ENCODE data around the gene MCHR2.
A peak's percentile ranks its signal among the peaks of the same experiment; 100 is the strongest.
"Not testable (repeated sequence)": the region's sequence is repeated elsewhere in the genome, so short reads cannot be mapped to it uniquely, and the experiment has no call there.

The MCHR2 gene

DNA sequence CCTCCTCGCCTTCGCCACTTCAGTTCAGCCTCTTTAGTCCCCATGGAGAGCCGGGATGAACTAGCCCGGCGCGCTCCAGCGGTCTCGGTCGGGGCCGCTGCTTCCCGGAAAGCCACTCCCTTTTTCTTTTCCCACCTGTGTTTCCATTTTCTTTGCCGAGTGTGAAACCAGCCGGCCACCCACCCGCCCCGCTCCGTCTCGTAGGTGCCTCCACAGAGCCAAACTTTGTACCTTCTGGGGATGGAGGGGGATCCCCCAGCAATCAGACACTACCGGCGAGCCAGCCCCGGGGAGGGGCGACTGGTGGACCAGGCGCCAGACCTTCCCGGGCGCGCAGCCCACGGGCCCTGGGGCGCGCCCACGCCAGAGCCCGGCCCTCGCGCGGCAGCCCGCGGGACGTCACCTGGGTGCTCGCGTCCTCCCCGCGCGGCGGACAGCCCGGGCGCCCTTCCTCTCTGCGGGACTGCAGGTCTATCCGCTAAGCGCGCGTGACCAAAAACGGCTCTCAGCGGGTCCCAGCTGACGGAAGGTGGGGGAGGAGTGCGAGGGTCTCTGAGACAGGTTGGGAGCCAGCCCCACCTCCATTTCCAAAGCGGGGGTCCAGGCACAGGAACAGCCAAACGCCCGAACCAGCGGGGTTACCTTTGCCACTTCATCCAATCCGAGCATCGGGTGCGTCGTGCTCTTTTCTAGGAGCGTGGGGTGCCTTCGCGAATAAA lies at the start of gene MCHR2:
TSS of gene MCHR2 (minus strand) at position 691 of the 719 bp plus-strand sequence. CDS start 38,076 bp downstream, outside the sequence.
- DNase-seq, result no peak

DNA sequence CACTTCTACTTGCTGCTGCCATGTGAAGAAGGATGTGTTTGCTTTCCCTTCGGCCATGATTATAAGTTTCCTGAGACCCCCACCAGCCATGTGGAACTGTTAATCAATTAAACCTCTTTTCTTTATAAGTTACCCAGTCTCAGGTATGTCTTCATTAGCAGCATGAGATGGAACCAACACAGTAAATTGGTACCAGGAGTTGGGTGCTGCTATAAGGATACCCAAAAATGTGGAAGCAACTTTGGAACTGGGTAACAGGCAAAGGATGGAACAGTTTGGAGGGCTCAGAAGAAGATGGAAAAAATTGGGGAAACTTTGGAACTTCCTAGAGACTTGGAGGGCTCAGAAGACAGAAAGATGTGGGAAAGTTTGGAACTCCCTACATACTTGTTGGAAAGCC lies 44.5 kb upstream of the MCHR2 start:
- not testable (repeated sequence) for DNase-seq

DNA sequence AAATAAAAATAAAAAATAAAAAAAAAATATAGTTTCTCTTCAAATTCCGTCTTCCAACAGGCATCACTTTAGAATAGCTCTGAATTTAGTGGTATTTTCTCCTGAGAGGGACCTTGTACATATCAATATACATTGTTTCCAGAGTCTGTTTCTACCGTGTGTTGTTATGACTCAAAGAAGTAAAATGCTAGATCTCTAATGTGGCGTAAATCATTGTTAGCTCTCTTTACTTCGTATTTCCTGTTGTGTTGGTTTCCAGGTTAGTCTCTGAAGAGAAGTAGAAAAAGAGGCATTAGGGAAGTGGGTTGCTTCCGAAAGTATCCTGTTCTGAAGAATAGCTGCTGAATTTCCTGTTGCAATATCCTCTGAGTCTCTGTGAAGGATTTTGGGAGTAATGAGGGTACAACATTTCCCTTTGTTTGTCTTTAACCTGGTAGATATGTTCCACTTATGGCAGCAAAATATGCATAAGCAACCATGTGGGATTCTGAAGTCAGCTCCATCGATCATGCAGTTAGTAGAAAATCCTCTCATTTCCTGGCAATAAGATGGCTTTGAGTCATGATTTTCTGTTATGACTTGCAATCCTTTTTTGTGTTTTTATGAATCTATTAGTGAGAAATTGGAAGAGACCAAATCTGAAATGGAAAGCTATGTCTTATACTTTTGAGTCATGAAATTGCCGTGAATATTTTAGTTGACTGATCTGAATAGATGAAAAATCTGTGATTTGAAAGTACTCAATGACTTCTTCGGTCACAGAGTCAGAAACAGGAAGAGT lies 42.0 kb upstream of the MCHR2 start:
- DNase-seq, result no peak

DNA sequence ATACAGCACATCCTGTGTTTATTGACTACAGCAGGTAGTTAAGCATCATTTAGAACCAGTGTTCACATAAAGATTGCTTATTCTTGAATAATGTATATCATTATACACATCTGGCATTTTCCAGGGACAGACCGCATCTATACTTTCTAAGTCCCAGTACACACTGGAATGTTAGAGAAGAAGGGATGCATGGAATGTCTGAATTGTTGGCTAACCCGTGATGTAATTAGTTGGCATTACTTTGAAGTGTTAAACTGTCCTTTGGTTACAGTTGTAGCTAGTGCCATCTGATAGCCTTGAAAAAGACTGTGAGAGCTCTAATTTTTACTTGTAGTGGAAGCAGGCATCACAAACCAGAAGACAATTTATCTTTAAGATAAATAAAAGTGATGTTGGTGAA lies 29.8 kb upstream of the MCHR2 start:
- DNase-seq, result no peak

GRCh38 chr6:100022847-100023246 lies 28.8 kb upstream of the MCHR2 start:
- DNase-seq, result no peak

DNA sequence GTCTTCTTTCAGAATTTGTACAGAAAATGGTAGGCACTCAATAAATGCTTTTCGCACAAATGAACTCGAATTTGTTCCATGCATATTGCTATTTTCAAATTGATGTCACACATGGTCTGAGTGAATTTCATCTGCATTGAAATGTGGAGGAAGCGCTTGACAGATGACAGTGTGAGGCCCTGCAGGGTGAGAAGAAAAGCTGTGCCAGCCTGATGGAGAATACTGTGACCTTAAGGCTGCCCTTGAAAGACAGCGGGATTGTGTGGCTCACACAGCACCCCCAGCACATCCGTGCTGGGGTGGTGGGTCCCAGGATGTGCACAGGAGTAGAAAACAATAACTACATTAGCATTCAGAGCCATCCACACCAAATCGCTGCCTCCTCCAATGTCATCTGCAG lies 14.8 kb upstream of the MCHR2 start:
- DNase-seq, result no peak

DNA sequence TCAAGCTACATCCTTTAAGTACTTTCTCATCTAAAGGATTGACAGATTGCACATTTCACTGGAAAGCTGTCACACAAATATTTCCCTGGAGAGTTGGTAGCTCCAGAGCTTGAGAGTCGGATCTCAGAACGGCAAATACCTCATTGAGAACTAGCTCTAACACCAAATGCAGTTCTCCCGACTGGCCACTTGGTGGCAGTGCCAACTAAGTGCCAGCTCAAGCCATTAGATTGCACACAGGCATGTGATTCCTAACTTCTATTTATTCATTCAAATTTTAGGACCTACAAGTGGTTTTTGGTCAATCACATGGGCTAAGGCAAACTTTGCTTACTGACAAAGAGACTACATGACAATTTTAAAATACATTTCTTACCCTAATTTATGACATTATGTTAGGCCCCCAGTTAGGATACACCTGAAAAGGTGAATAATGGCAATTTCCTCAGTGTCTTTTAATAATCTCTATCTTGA lies 7.9 kb upstream of the MCHR2 start:
- DNase-seq, result peak; percentile 39

DNA sequence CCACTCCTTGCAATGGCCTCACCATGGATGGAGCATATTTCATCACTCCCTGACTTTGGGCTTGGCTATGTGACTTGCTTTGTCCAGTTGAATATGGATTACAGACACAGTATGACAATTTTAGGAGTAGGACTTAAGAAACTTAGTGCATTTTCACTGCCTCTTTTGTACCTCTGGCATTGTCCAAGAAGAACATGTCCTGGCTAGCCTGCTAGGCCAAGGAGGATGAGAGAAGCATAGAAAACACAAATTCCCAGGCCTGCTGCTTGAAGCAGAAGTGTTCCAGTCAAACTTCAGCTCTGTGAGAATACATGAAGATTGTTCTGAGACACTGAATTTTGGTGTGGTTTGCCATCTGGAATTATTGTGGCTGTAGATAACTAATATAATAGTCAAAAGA lies 3.1 kb upstream of the MCHR2 start:
- DNase-seq, result no peak

GRCh38 chr6:99995916-99996315 lies 1.9 kb upstream of the MCHR2 start:
- DNase-seq, result no peak

DNA sequence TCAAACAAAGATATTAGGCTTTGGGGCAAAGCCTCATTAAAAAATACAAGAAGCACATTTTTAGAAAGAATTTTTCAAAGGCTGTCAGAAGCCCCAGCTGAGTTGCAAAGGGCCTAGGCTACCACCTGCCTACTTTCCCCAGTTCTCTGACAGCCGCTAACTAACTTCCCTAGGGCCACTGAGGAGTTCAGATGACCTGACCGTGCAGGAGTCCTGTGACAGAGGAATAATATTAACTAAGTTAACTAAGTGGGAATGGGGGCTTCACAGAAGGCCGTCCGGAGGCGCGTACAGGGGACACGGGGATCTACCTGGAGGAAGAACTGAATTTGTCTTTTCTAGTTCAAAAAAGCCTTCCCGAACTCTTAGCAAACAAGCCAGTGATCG lies 884 bp downstream of the MCHR2 start:
- no peak for DNase-seq

GRCh38 chr6:99991955-99992354 lies 2.1 kb downstream of the MCHR2 start:
- DNase-seq, result no peak

DNA sequence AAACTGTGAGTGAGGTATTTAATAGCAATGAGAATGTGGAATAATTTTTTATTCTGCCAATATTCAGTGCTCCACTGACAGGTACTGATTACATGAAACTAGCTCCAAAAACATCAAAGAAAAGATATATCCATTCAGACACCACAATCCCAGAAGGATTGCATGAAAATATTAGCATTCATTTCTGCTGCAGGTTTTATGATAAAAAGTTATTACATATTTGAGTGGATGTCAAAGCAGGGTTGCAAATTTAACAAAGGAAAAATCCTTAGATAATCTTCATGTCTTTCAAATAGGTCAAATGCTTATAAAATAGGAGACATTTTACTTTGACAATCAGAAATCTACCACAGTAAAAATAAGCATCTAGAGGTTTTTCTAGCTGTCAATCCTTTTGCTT lies 13.3 kb downstream of the MCHR2 start:
- no peak for DNase-seq

DNA sequence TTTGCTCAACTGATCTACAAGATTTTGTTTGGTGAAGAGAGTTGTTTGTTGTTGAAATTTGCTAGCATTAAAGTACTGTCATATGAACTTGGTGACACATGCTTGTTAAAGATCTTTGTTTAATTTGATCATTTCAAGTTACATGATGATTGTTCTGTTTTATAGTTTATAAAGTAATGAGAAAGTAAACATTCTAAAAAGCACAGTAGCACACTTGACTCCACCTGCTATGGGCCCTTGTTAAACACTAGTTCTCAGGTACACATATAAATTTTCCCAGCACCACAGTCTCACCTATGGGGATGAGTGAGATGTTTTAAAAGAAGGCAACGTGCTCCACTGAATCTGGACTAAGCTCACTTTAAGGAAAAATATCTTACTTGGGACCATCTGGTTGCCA lies 14.1 kb downstream of the MCHR2 start:
- DNase-seq, result peak; percentile 25

GRCh38 chr6:99967052-99967451 lies 27.0 kb downstream of the MCHR2 start:
- no peak for DNase-seq

GRCh38 chr6:99960027-99960426 lies 34.0 kb downstream of the MCHR2 start:
- DNase-seq, result no peak

DNA sequence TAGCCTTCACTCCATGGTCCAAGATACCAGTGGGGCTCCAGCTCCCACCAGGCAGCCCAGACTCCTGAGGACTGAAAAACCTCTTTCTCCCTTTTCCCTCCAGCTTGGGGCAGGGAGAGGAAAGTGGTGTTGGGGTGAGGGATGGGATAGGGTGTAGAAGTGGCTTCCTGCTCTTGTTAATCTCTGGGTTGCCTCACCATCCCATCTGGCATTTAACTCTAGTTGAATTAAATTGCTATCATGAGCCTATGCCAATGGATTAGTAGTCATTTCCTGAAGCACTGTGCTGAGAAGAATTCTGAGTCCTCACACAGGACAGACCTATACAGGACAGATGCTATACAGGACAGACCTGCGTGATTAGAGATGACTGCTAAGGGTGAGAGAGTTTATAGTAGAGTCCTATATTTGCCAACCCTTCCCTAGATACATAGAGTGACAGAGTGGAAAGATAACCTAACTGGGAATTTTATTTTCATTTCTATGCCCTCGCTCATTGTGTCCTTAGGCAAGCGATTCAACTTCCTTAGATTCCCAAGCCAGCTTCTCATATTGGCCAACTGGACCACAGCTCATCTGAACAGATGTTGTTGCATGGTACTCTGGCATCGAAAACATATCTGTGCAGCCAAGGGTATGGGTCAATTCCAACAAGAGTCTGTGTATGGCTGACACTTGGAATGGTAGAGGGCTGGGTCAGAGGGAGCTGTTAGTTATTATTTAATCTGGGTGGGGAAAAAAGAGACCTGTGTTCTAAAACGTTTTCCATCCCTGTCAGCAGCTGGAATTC lies 42.8 kb downstream of the MCHR2 start:
- no peak for DNase-seq

GRCh38 chr6:99946005-99946404 lies 48.0 kb downstream of the MCHR2 start:
- no peak for DNase-seq

DNA sequence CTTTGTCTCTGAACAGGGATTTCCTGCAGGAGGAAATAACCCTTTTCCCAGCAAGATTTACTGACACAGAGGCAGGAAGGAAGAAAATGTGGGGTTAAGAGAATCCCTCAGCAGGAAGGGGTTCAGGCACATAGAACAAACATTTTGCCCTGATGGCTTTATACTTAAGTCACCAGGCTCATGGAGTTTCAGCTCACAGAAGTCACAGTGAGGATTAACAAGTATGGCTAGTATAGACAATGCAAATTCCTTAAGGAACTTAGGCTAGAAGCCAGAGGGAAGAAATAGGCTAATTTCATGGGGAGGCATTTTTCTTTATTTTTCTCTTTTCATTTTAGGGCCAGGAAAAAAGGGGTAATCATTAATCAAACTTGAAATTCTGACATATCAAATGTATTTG lies 50.2 kb downstream of the MCHR2 start:
- DNase-seq, result no peak

- DNase-seq, result no peak
Observed at GRCh38 chr6:99940582-99940981, 53.4 kb downstream of the MCHR2 start.

GRCh38 chr6:99933129-99933528 lies 60.9 kb downstream of the MCHR2 start:
- no peak for DNase-seq

- no peak for DNase-seq
Observed at GRCh38 chr6:99912657-99913056, 81.4 kb downstream of the MCHR2 start.

DNA sequence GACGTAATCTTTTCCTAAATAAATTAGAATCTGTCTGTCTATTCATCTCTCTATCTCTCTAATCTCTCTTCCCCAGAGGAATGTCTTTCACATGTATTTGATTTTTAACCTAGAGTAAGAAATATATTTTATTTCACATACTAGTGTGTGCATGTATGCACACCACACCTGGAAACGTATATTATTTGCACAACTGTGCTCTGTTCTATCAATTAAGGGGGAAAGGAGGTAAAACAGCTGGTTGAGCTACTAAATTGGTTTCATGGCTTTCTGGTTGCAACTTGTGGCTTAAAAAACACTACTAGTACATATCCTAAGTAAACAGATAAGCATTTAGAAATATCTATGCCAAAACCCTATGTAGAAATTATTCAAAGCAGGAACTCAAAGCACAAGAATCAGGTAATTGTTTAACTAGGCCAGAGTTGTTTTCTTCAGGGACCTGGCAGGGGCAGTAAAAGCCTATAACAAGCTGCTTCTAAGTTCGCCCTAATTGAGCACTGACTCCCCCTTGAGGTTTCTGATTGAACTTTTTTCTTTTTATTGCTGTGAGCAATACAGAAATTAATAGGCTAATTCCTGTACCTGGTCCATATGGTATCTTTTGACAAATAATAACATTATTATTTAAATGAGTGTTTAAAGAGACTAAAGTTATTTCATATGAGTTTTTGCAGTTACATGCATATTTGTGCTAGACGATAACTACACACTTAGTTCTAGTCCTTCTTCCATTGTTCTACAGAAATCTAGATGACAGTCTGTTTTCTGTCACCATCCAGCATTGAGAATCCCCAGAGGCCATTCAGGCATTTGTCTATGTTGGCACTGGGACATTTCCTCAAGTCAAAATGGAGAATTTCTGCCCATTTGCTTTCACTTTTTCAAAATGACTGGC lies 88.6 kb downstream of the MCHR2 start:
- DNase-seq, result peak; percentile 65
